HepG2 (cell line): ENCODE results near the gene POM121. TPM values are rescaled to one million over a fixed set of nuclear protein-coding genes. Genes with fewer than 3 reads are reported as not detected.
A peak's percentile ranks its signal among the peaks of the same experiment; 100 is the strongest.

Experiments
- AGO2 ChIP-seq: fragments of 200-400 bp; formaldehyde crosslinking; optimal IDR thresholded peaks from 2 replicates; pipeline ENCODE3; 2017; ENCODE audit warnings: mild to moderate bottlenecking, low read depth, low read length, moderate library complexity
- ARNT2 ChIP-seq: sonication (generic); formaldehyde crosslinking; IDR thresholded peaks from 2 replicates; pipeline ENCODE4 v1.8.0; 2022; ENCODE audit warnings: mild to moderate bottlenecking, low read depth, missing genetic modification reagents, moderate library complexity
- ATF3 ChIP-seq: sonication (generic); formaldehyde crosslinking; IDR thresholded peaks from 2 replicates; pipeline ENCODE4 v1.4.0; 2020; ENCODE audit warnings: missing genetic modification reagents
- DRAP1 ChIP-seq: IDR thresholded peaks from 2 replicates; pipeline ENCODE4 v1.6.1; 2016; ENCODE audit warnings: missing genetic modification reagents, missing compliant biosample characterization
- ELF3 ChIP-seq: IDR thresholded peaks from 2 replicates; pipeline ENCODE4 v1.6.1; 2016; ENCODE audit warnings: missing genetic modification reagents, missing compliant biosample characterization
- ETV5 ChIP-seq: IDR thresholded peaks from 2 replicates; pipeline ENCODE4 v1.6.1; 2018; ENCODE audit warnings: missing biosample characterization, missing genetic modification reagents, inconsistent platforms, borderline replicate concordance
- KLF16 ChIP-seq, 2 experiments: sonication (generic) in 1 of 2; formaldehyde crosslinking in 1 of 2; IDR thresholded peaks; 2 replicates each; pipeline versions ENCODE4 v1.6.1 to v1.8.0; 2016 to 2023; ENCODE audit warnings: missing genetic modification reagents in 2 of 2, missing compliant biosample characterization in 1 of 2
- POLR2A ChIP-seq, 2 experiments: IDR thresholded peaks; 2 replicates each; pipeline ENCODE4 v1.6.1; 2011; ENCODE audit warnings: low read depth in 2 of 2, low read length in 2 of 2, mild to moderate bottlenecking in 1 of 2, moderate library complexity in 1 of 2; ENCODE audit not compliant: insufficient read depth in 1 of 2
- POLR2G ChIP-seq: fragments of 200-400 bp; formaldehyde crosslinking; IDR thresholded peaks from 2 replicates; pipeline ENCODE4 v1.6.1; 2018; ENCODE audit warnings: mild to moderate bottlenecking, low read depth, low read length, moderate library complexity
- SRY ChIP-seq: sonication (generic); formaldehyde crosslinking; IDR thresholded peaks from 2 replicates; pipeline ENCODE4 v1.8.0; 2022; ENCODE audit warnings: mild to moderate bottlenecking, missing genetic modification reagents
- ZNF12 ChIP-seq: sonication (generic); formaldehyde crosslinking; IDR thresholded peaks from 2 replicates; pipeline ENCODE4 v1.5.0; 2020; ENCODE audit warnings: missing genetic modification reagents
- ZNF263 ChIP-seq: sonication (generic); formaldehyde crosslinking; IDR thresholded peaks from 2 replicates; pipeline ENCODE4 v1.4.0; 2020; ENCODE audit warnings: missing genetic modification reagents
- ZNF331 ChIP-seq: sonication (generic); formaldehyde crosslinking; IDR thresholded peaks from 2 replicates; pipeline ENCODE4 v1.4.0; 2020; ENCODE audit warnings: missing genetic modification reagents
- ZNF747 ChIP-seq: sonication (generic); formaldehyde crosslinking; IDR thresholded peaks from 2 replicates; pipeline ENCODE4 v1.8.1; 2023; ENCODE audit warnings: missing genetic modification reagents, mild to moderate bottlenecking, borderline replicate concordance
- polyA plus RNA-seq, 8 experiments: library from polyadenylated mRNA; depleted of rRNA in 3 of 8; stranded (reverse) in 7 of 8; unstranded in 1 of 8; fragments of >200 nt; fragmentation: Illumina TruSeq in 4 of 8; extraction: Trizol in 4 of 8; gene quantifications; 2 replicates each; pipeline versions ENCODE4 v1.2.1 to v1.2.3, GENCODE V29; 2011 to 2016; ENCODE audit warnings: low read depth in 4 of 8, missing spikeins in 1 of 8, mixed read lengths in 1 of 8; ENCODE audit not compliant: insufficient read depth in 1 of 8
- total RNA-seq, 5 experiments: library from RNA; depleted of rRNA; stranded (reverse); fragments of >200 nt; fragmentation: Illumina TruSeq; extraction: Trizol; gene quantifications; 2 replicates each; pipeline ENCODE4 v1.2.3, GENCODE V29; 2016; ENCODE audit warnings: low read depth in 1 of 5
- TF ChIP-seq, protein P1 (sequence below): sonication (generic); formaldehyde crosslinking; IDR thresholded peaks from 2 replicates; pipeline ENCODE4 v1.8.1; 2023; ENCODE audit warnings: mild to moderate bottlenecking, moderate library complexity, missing genetic modification reagents
- TF ChIP-seq, protein P2 (sequence below), 2 experiments: sonication (generic) in 1 of 2; formaldehyde crosslinking in 1 of 2; IDR thresholded peaks; 2 replicates each; pipeline versions ENCODE4 v1.4.0 to v1.6.1; 2018 to 2020; ENCODE audit warnings: missing genetic modification reagents in 2 of 2, borderline replicate concordance in 1 of 2, low read depth in 1 of 2, mild to moderate bottlenecking in 1 of 2, missing biosample characterization in 1 of 2
- TF ChIP-seq, protein P3 (sequence below): sonication (generic); IDR thresholded peaks from 2 replicates; pipeline ENCODE4 v1.6.1; 2016; ENCODE audit warnings: low read depth, borderline replicate concordance
- TF ChIP-seq, protein P4 (sequence below): sonication (generic); formaldehyde crosslinking; IDR thresholded peaks from 2 replicates; pipeline ENCODE4 v1.5.1; 2020; ENCODE audit warnings: mild to moderate bottlenecking, missing genetic modification reagents
- TF ChIP-seq, protein P5 (sequence below): sonication (generic); formaldehyde crosslinking; IDR thresholded peaks from 2 replicates; pipeline ENCODE4 v1.4.0; 2020; ENCODE audit warnings: missing genetic modification reagents

Gene POM121
- total and polyA plus RNA-seq, 2 of the 13 experiments (the other 11 are each of a cell fraction or from before 2014, with no cell fraction given), result 8.4 to 10.3 TPM

GRCh38 chr7:72879737-72880215 is 45.1 kb upstream of the POM121 start (continued):
- TF ChIP-seq ARNT2 (peak; percentile 18; the same call in 1 of the 2 replicates), ZNF747 (CRISPR knock-in tag) (peak; percentile 54; the same call in 1 of the 2 replicates), KLF16 (CRISPR knock-in tag; IDR thresholded peaks at IDR 0.05) (0 out of 4 replicates have a peak, but pooled peaks of 1 of the 2 experiments have one; percentile 46), AGO2 (peak; percentile 26), SRY (CRISPR knock-in tag) (peak; percentile 79), ATF3 (CRISPR knock-in tag) (0 out of 2 replicates have a peak, but pooled peaks have one; percentile 32), ZNF12 (CRISPR knock-in tag) (peak; percentile 38; the same call in 1 of the 2 replicates), ZNF263 (CRISPR knock-in tag) (peak; percentile 91), ETV5 (0 out of 2 replicates have a peak, but pooled peaks have one; percentile 25), POLR2A (IDR thresholded peaks at IDR 0.05; ENCODE audit: insufficient read depth in 1 of 2, low read depth in 2 of 2, low read length in 2 of 2) (peak; percentile 80 to 90), ZNF331 (CRISPR knock-in tag) (0 out of 2 replicates have a peak, but pooled peaks have one; percentile 26), POLR2G (peak; percentile 65), ELF3 (CRISPR knock-in tag) (peak; percentile 23; the same call in 1 of the 2 replicates), DRAP1 (CRISPR knock-in tag) (peak; percentile 29; the same call in 1 of the 2 replicates)
- TF ChIP-seq, protein P1, sequence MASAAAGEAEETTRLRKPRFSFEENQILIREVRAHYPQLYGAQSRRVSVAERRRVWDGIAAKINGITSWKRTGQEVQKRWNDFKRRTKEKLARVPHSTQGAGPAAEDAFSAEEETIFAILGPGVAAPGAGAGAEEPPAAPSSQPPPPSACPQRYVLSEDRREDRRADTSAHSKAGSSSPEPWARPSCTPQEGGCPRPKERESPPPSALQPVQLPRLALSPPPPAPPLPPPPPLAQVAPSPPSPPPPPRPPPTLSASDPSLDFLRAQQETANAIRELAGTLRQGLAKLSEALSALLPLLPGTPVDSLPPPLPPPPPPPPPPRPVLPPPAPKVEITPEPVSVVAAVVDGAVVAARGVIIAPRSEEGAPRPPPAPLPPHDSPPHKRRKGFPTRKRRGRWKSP (CRISPR knock-in tag), result peak; percentile 45; the same call in 1 of the 2 replicates
- TF ChIP-seq, protein P2, sequence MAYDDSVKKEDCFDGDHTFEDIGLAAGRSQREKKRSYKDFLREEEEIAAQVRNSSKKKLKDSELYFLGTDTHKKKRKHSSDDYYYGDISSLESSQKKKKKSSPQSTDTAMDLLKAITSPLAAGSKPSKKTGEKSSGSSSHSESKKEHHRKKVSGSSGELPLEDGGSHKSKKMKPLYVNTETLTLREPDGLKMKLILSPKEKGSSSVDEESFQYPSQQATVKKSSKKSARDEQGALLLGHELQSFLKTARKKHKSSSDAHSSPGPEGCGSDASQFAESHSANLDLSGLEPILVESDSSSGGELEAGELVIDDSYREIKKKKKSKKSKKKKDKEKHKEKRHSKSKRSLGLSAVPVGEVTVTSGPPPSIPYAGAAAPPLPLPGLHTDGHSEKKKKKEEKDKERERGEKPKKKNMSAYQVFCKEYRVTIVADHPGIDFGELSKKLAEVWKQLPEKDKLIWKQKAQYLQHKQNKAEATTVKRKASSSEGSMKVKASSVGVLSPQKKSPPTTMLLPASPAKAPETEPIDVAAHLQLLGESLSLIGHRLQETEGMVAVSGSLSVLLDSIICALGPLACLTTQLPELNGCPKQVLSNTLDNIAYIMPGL (CRISPR knock-in tag; IDR thresholded peaks at IDR 0.05; ENCODE audit: borderline replicate concordance in 1 of 2, low read depth in 1 of 2), result peak in 1 of 2 experiments; percentile 64; a peak in 3 of 4 replicates
- TF ChIP-seq, protein P3, sequence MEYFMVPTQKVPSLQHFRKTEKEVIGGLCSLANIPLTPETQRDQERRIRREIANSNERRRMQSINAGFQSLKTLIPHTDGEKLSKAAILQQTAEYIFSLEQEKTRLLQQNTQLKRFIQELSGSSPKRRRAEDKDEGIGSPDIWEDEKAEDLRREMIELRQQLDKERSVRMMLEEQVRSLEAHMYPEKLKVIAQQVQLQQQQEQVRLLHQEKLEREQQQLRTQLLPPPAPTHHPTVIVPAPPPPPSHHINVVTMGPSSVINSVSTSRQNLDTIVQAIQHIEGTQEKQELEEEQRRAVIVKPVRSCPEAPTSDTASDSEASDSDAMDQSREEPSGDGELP, result peak; percentile 59; the same call in 1 of the 2 replicates
- TF ChIP-seq, protein P4, sequence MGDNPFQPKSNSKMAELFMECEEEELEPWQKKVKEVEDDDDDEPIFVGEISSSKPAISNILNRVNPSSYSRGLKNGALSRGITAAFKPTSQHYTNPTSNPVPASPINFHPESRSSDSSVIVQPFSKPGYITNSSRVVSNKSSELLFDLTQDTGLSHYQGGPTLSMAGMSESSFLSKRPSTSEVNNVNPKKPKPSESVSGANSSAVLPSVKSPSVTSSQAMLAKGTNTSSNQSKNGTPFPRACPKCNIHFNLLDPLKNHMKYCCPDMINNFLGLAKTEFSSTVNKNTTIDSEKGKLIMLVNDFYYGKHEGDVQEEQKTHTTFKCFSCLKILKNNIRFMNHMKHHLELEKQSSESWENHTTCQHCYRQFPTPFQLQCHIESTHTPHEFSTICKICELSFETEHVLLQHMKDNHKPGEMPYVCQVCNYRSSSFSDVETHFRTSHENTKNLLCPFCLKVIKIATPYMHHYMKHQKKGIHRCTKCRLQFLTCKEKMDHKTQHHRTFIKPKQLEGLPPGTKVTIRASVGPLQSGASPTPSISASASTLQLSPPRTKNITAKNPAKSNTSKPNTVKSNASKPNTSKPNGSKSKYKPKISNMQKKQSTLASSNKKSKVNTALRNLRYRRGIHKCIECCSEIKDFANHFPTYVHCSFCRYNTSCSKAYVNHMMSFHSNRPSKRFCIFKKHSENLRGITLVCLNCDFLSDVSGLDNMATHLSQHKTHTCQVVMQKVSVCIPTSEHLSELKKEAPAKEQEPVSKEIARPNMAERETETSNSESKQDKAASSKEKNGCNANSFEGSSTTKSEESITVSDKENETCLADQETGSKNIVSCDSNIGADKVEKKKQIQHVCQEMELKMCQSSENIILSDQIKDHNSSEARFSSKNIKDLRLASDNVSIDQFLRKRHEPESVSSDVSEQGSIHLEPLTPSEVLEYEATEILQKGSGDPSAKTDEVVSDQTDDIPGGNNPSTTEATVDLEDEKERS (CRISPR knock-in tag), result 0 out of 2 replicates have a peak, but pooled peaks have one; percentile 17
- TF ChIP-seq, protein P5, sequence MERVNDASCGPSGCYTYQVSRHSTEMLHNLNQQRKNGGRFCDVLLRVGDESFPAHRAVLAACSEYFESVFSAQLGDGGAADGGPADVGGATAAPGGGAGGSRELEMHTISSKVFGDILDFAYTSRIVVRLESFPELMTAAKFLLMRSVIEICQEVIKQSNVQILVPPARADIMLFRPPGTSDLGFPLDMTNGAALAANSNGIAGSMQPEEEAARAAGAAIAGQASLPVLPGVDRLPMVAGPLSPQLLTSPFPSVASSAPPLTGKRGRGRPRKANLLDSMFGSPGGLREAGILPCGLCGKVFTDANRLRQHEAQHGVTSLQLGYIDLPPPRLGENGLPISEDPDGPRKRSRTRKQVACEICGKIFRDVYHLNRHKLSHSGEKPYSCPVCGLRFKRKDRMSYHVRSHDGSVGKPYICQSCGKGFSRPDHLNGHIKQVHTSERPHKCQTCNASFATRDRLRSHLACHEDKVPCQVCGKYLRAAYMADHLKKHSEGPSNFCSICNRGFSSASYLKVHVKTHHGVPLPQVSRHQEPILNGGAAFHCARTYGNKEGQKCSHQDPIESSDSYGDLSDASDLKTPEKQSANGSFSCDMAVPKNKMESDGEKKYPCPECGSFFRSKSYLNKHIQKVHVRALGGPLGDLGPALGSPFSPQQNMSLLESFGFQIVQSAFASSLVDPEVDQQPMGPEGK, result 0 out of 2 replicates have a peak, but pooled peaks have one; percentile 38
